HCT116 (cell line): ENCODE data around the gene ASCL4.
"Not testable (repeated sequence)": the region's sequence is repeated elsewhere in the genome, so short reads cannot be mapped to it uniquely, and the experiment has no call there.

Experiments
- ATF3 ChIP-seq: IDR thresholded peaks from 2 replicates; pipeline ENCODE4 v1.6.1; 2012
- CTCF ChIP-seq, 3 experiments: fragments of 200-600 bp in 1 of 3; sonication (generic) in 1 of 3; IDR thresholded peaks in 2 of 3; conservative IDR thresholded peaks in 1 of 3; 2 replicates each; pipeline ENCODE4 v1.5.1; 2012 to 2017; ENCODE audit warnings: low read depth in 2 of 3, low read length in 2 of 3, antibody characterized with exemption in 1 of 3, borderline replicate concordance in 1 of 3, control low read depth in 1 of 3, mild to moderate bottlenecking in 1 of 3, mixed read lengths in 1 of 3, mixed run types in 1 of 3, moderate library complexity in 1 of 3; ENCODE audit not compliant: insufficient read depth in 1 of 3
- ELF1 ChIP-seq: IDR thresholded peaks from 2 replicates; pipeline ENCODE4 v1.6.1; 2012; ENCODE audit warnings: low read depth, borderline replicate concordance
- MAX ChIP-seq: IDR thresholded peaks from 2 replicates; pipeline ENCODE4 v1.6.1; 2012
- POLR2A ChIP-seq: IDR thresholded peaks from 2 replicates; pipeline ENCODE4 v1.7.0; 2011; ENCODE audit warnings: borderline replicate concordance; ENCODE audit not compliant: insufficient read depth, insufficient read length; ENCODE audit errors: extremely low read depth
- POLR2AphosphoS5 ChIP-seq: IDR thresholded peaks from 2 replicates; pipeline ENCODE4 v1.6.1; 2011; ENCODE audit warnings: mild to moderate bottlenecking, low read depth, low read length, moderate library complexity
- RAD21 ChIP-seq: IDR thresholded peaks from 2 replicates; pipeline ENCODE4 v1.6.1; 2012; ENCODE audit warnings: low read depth, mild to moderate bottlenecking
- REST ChIP-seq: IDR thresholded peaks from 2 replicates; pipeline ENCODE4 v1.6.1; 2012; ENCODE audit warnings: low read depth

- not testable (repeated sequence) for TF ChIP-seq ATF3; CTCF (IDR thresholded peaks at IDR 0.05 in 2 of 3, conservative IDR thresholded peaks at IDR 0.05 in 1 of 3; ENCODE audit: borderline replicate concordance in 1 of 3, insufficient read depth in 1 of 3, low read depth in 2 of 3, low read length in 2 of 3); REST; MAX; POLR2A; RAD21; POLR2AphosphoS5; ELF1
These were observed 47.2 kb upstream of the ASCL4 start for GRCh38 chr12:107727327-107727726.
